A172 (cell line): ENCODE data around the gene CUZD1. TPM values are rescaled to one million over a fixed set of nuclear protein-coding genes. Genes with fewer than 3 reads are reported as not detected.
"Not testable (repeated sequence)": the region's sequence is repeated elsewhere in the genome, so short reads cannot be mapped to it uniquely, and the experiment has no call there.

ENCODE experiments used
- DNase-seq: peaks from one replicate; pipeline ENCODE4 v3.0.0-alpha.2; 2015; ENCODE audit warnings: low spot score
- total RNA-seq: library from RNA; depleted of rRNA; stranded (reverse); fragments of >200 nt; shearing (Covaris generic); gene quantifications from 2 replicates; pipeline ENCODE4 v1.2.3, GENCODE V29; 2014; rRNA removed

Gene CUZD1
- total RNA-seq: not detected in 2 replicates

DNA sequence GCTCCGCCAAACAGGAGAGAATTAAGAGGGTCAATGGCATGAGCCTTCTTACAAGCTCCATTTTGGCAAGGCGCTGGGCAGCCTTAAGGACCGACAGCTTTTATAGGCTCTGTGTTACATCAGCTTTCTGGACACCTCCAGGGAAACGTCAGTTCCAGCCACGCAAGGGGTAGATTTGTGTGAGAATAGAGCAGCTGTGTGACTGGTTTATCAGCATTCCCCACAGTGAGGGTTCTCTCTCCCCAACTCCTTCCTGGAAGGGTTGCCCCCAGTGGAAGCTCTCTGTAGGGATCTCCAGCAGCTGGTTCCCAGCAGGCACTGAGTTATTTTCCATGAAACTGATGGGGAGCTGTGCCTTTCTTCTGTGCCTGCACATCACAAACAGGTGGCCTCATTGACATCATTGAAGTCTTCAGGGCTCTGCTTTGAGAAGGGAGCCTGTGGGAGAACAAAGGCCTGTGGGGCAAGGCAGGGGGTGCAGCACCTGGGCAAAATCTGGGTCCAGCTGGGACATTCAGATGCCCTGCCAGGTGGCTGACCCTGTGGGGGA lies at the start of gene CUZD1:
Gene CUZD1 (minus strand): TSS at position 75 of the 550 bp plus-strand sequence. CDS start 14 bp downstream, at position 61.
- DNase-seq: no peak

DNA sequence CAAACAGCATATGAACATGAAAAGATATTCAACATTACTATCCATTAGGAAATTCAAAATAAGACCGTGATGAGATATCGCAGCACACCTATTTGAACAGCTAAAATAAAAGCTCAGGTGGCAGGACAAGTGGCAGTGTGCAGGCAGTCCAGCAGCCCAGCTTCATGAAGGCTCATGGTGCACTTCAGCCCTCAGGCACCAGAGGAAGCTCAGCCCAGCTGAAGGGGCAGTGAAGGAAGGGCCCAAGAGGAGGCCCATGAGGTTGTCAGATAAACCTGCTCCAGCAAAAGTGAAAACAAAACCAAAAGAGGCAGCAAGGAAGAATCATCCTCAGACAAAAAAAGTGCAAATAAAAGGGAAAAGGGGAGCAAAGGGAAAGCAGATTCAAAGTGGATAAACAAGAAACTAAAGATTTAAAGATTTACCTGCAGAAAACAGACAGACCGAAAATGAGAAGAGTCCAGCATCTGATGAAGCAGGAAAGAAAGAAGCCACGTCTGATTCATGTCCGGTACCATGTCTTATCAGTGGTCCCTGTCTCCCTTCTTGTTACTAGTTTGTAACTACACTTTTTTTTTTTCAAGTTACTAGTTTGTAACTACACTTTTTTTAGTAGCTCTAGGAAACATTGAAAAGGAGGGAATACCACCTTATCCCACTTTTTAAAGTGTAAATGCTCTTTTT lies 48.7 kb upstream of the CUZD1 start:
- DNase-seq: no peak

GRCh38 chr10:122884166-122884565 lies 38.5 kb upstream of the CUZD1 start:
- DNase-seq: no peak

- no peak for DNase-seq
Observed at GRCh38 chr10:122882766-122883165, 37.1 kb upstream of the CUZD1 start.

DNA sequence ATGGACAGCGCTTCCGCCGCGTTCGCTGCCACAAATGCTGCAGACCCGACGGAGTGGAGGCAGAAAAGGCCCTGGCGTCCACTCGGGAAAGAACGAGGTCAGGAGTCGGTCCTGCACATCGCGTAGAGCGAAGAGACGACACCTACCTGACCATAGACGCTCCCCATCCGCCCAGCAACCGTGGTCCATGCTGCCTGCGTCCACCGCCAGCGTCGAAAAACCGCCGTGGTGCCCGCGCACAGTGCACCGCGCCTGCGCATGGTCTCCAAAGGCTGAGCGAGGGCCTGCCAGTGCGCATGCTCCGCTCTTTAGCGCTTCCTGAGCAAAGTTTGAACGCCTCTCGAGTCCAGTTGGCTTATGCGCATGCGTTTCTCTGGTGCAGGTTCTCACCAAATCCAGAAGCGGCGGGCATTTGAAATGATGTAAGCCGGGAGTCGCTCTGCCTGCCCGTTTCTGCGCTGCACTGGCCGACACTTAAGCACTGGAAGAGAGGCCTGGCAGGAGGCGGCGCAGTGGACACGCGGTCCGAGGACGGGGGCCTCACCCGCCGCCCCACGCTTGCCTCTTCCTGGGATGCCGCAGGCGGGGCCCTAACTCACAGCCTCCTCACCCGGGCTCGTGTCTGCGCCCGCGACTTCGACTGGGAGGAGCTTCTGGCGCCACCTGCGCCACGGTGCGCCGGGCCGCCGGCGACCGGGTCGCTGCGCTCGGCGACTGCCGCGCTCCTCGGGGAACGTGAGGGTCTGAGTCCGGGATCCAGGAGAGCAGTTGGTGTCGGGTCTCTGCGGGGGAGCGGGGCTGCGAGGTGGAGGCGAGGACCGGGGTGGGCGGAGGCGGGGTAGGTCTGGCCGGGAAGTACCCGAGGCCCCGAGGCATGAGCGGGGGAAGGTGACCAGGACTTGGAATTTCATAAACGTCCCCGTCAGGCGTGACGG lies 33.9 kb upstream of the CUZD1 start, which contains the start of gene FAM24B:
Gene FAM24B (minus strand): TSS at position 243 of the 935 bp plus-strand sequence. CDS start 29,066 bp downstream, outside the sequence.
- no peak for DNase-seq

- no peak for DNase-seq
Observed at GRCh38 chr10:122878799-122879338, 33.2 kb upstream of the CUZD1 start.

- no peak for DNase-seq
Observed at GRCh38 chr10:122877264-122877663, 31.6 kb upstream of the CUZD1 start.

DNA sequence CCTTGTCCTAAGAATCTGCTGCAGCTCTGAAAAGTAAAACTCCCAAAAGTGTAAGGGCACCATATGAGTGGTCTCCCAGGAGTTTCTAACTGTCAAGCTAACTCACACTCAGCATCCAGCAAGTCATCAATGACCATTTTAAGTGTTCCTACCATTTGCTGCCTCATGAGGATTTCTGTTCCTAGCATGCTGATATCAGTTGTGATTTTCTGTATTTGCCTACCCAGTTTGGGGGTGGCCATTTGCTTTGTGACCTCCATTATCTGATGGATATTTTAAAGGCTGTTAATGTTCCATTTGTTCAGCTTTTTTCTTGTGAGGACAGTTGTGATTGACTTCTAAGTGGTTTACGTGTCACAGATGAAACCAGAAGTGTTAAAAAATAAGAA lies 30.8 kb upstream of the CUZD1 start:
- no peak for DNase-seq

DNA sequence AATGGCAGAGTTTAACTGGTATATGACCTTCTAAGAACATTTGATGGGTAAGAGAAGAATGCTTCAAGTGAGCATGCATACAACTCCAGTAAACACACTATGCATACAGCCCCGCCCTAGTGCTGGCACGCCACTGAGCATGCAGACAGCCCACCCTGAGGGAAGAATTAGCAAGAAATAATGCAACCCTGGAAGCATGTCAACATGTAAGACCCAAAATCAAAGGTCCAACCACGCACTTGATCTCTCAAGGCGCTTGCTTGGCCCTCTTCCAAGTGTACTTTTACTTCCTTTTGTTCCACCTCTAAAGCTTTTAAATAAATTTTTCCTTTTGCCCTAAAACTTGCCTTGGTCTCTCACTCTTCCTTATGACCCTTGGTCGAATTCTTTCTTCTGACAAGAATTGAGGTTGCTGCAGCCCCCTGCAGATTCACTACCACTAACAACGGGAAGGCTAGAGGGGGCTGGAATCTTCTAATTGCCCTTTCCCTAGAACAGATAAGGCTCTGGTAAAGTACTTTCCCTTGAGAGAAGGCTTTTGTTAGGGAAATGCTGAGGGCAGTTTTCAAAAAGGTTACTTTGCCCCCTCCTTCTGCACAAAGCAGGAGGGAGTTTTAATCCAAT lies 30.3 kb upstream of the CUZD1 start:
- DNase-seq: no peak

DNA sequence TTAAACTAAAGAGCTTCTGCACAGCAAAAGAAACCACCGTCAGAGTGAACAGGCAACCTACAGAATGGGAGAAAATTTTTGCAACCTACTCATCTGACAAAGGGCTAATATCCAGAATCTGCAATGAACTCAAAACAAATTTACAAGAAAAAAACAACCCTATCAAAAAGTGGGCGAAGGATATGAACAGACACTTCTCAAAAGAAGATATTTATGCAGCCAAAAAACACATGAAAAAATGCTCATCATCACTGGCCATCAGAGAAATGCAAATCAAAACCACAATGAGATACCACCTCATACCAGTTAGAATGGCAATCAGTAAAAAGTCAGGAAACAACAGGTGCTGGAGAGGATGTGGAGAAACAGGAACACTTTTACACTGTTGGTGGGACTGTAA lies 26.3 kb upstream of the CUZD1 start:
- DNase-seq: not testable (repeated sequence)

GRCh38 chr10:122868768-122869167 lies 23.1 kb upstream of the CUZD1 start:
- DNase-seq: not testable (repeated sequence)

- DNase-seq: not testable (repeated sequence)
Observed at GRCh38 chr10:122866757-122867482, 21.3 kb upstream of the CUZD1 start.

DNA sequence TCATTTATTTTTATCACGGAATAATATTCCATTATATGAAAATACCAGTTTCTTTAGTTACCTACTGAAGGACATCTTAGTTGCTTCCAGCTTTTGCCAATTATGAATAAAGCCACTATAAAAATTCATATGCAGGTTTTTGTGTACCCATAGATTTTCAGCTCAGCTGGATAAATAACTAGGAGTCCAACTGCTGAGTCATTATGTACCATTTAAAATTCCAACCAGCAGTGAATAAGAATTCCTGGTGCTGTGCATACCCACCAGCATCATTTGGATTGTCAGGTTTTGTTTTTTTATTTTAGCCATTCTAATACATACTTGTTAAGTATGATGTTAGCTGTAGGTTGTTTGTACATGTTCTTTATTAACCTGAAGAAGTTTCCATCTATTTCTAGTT lies 19.2 kb upstream of the CUZD1 start:
- no peak for DNase-seq

GRCh38 chr10:122864194-122864592 lies 18.5 kb upstream of the CUZD1 start:
- DNase-seq: no peak

DNA sequence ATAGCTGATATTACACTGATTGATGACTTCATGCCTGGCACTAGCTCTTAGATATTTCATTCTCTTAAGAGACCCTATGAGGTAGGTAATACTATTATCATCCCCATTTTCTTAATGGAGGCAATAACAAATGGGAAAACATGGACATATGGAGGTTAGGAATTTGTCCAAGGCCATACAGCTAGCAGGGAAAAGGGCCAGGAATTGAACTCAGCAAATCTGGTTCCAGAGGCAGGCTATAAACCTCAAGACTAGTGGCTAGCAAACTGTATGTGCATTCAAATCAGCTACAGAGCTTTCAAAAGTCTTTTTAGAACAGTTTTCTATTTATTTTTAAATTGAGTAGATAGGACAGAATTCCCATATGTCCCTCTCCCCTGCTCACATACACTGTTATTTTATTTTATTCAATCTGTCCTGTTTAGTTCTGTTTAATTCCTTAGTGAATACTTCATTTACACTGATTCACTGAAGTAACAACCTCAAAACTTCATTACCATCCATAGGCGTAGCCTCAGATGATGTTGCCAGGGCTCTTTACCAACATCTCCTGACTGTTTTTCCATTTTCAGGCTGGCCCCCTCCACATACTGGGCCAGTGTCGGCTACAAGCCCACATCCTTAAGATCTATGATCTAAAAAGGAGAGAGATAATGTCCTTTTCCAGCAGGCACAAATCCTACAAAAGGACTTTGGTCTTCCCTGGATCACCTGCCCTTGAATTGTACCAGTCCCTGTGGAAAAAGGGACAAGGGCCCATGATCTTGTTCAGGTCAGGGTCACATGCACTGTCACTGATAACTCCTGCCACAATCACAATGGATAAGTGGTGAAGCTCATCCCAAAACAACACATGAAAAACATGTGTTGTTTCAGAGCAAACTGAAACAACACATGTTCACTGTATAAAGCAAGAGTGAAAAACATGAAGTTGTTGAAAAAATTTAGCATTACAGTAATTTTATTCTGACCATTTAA lies 17.8 kb upstream of the CUZD1 start:
- no peak for DNase-seq

GRCh38 chr10:122861711-122862161 lies 16.1 kb upstream of the CUZD1 start:
- DNase-seq: peak; percentile 37

- no peak for DNase-seq
Observed at GRCh38 chr10:122859527-122859926, 13.9 kb upstream of the CUZD1 start.

DNA sequence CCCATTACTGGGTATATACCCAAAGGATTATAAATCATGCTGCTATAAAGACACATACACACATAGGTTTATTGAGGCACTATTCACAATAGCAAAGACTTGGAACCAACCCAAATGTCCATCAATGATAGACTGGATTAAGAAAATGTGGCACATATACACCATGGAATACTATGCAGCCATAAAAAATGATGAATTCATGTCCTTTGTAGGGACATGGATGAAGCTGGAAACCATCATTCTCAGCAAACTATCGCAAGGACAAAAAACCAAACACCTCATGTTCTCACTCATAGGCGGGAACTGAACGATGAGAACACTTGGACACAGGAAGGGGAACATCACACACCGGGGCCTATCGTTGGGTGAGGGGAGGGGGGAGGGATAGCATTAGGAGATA lies 12.4 kb upstream of the CUZD1 start:
- not testable (repeated sequence) for DNase-seq

DNA sequence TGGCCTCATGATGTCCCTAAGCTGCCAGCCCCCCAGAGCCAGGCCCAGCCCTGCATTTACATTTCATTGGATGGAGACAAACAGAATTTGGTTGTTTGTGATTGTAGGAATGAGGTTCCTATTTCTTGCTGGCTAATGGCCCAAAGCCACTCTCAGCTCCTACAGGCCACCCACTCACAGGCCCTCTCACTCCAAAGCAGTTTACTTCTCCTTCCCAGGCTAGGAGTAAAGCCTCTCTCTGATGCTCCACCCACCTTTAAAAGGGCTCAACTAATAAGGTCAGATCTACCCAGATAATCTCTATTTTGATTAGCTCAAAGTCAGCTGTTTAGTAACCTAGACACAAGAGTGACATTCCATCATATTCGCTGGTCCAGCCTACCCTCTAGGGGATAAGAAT lies 11.2 kb upstream of the CUZD1 start:
- no peak for DNase-seq

DNA sequence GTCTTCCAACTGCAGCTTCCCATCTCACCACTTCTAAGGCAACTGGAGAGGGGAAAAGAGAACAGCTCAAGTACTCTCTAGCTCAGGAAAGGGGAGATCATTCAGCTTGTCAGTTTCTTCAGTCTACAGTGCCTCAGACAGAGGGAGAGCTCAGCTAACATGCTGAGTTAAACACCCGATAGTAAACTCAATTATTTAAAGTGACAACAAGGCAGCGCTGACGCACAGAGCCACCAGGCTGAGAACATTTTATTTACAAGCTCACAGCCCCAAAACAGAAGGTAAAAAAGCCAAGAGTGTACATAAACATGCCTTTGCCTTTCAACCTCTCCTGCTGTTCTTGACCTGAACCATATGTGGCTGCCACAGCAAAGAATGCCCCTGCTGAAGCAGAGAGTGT lies 10.1 kb upstream of the CUZD1 start:
- no peak for DNase-seq
